Measurements from ENCODE around the gene KLK13.

The KLK13 gene

GRCh38 chr19:51093101-51093500, 28.2 kb upstream of the KLK13 start:
- in situ Hi-C loops (cut with MboI; ENCODE audit: low sequenced_read_pairs): no loop called here

GRCh38 chr19:51091895-51092873, 27.3 kb upstream of the KLK13 start:
- in situ Hi-C loops (cut with MboI; ENCODE audit: low sequenced_read_pairs): no loop called here

- in situ Hi-C loops (cut with MboI; ENCODE audit: low sequenced_read_pairs): no loop called here
Observed at GRCh38 chr19:51091126-51091525, 26.2 kb upstream of the KLK13 start.

GRCh38 chr19:51090471-51090870, 25.6 kb upstream of the KLK13 start:
- in situ Hi-C loops (cut with MboI; ENCODE audit: low sequenced_read_pairs): no loop called here

GRCh38 chr19:51089786-51090185, 24.9 kb upstream of the KLK13 start:
- in situ Hi-C loops (cut with MboI; ENCODE audit: low sequenced_read_pairs): no loop called here

- in situ Hi-C loops (cut with MboI; ENCODE audit: low sequenced_read_pairs): no loop called here
Observed at GRCh38 chr19:51086153-51086850, 21.4 kb upstream of the KLK13 start.

- in situ Hi-C loops (cut with MboI; ENCODE audit: low sequenced_read_pairs): no loop called here
Observed at GRCh38 chr19:51084505-51084904, 19.6 kb upstream of the KLK13 start.

- in situ Hi-C loops (cut with MboI; ENCODE audit: low sequenced_read_pairs): no loop called here
Observed at GRCh38 chr19:51083783-51084182, 18.9 kb upstream of the KLK13 start.

GRCh38 chr19:51083181-51083580, 18.3 kb upstream of the KLK13 start:
- in situ Hi-C loops (cut with MboI; ENCODE audit: low sequenced_read_pairs): no loop called here

- in situ Hi-C loops (cut with MboI; ENCODE audit: low sequenced_read_pairs): no loop called here
Observed at GRCh38 chr19:51082611-51083010, 17.7 kb upstream of the KLK13 start, which contains the start of gene KLK14. TSS of gene KLK14 (minus strand) at chr19:51082887. CDS start at chr19:51082614, 273 bp downstream.

- in situ Hi-C loops (cut with MboI; ENCODE audit: low sequenced_read_pairs): no loop called here
Observed at GRCh38 chr19:51081476-51081875, 16.6 kb upstream of the KLK13 start.

GRCh38 chr19:51079481-51080110, 14.7 kb upstream of the KLK13 start:
- in situ Hi-C loops (cut with MboI; ENCODE audit: low sequenced_read_pairs): no loop called here

GRCh38 chr19:51078731-51079130, 13.8 kb upstream of the KLK13 start:
- in situ Hi-C loops (cut with MboI; ENCODE audit: low sequenced_read_pairs): no loop called here

- in situ Hi-C loops (cut with MboI; ENCODE audit: low sequenced_read_pairs): no loop called here
Observed at GRCh38 chr19:51078104-51078503, 13.2 kb upstream of the KLK13 start.

- in situ Hi-C loops (cut with MboI; ENCODE audit: low sequenced_read_pairs): no loop called here
Observed at GRCh38 chr19:51076631-51077213, 11.8 kb upstream of the KLK13 start.

GRCh38 chr19:51075998-51076397, 11.1 kb upstream of the KLK13 start:
- in situ Hi-C loops (cut with MboI; ENCODE audit: low sequenced_read_pairs): no loop called here

GRCh38 chr19:51071095-51071405, 6.2 kb upstream of the KLK13 start:
- in situ Hi-C loops (cut with MboI; ENCODE audit: low sequenced_read_pairs): no loop called here

- in situ Hi-C loops (cut with MboI; ENCODE audit: low sequenced_read_pairs): no loop called here
Observed at GRCh38 chr19:51070334-51071094, 5.6 kb upstream of the KLK13 start.

- in situ Hi-C loops (cut with MboI; ENCODE audit: low sequenced_read_pairs): no loop called here
Observed at GRCh38 chr19:51066393-51067186, 1.7 kb upstream of the KLK13 start.
